ENCODE results near the gene DRAP1.
"Not testable (repeated sequence)": the region's sequence is repeated elsewhere in the genome, so short reads cannot be mapped to it uniquely, and the experiment has no call there.

DRAP1 gene

DNA sequence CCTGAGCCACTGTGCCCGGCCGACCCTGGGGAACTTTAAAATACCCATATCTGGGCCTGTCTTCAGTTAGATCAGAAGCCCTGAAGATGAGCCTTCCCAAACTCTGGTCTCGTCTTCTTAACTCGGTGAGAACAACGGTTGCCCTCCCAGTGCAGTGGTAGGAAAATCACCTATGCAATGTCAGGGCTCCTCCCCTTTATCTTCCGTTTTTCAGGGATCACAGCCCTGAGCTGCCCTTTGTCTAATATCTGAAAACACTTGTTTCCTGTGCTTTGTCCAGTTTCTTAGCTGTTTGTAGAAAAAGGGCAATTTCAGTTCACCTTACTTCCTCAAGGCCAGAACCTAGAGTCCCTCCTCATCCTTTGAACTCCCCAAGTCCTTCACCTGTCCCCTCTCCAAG, 9.4 kb downstream of the DRAP1 start:
- Mint-ChIP-seq H3K27ac (peak overlapping the region; percentile 94), H3K4me3 (peak overlapping the region; percentile 80), H3K27me3 (no peaks in the 10 kb centered on the region), H3K36me3 (no peaks in the 10 kb centered on the region), H3K9me3 (ENCODE audit: low read depth) (no peaks in the 10 kb centered on the region), H3K4me1 (ENCODE audit: low read depth) (peaks cover 41% of the 10 kb centered on the region)

DNA sequence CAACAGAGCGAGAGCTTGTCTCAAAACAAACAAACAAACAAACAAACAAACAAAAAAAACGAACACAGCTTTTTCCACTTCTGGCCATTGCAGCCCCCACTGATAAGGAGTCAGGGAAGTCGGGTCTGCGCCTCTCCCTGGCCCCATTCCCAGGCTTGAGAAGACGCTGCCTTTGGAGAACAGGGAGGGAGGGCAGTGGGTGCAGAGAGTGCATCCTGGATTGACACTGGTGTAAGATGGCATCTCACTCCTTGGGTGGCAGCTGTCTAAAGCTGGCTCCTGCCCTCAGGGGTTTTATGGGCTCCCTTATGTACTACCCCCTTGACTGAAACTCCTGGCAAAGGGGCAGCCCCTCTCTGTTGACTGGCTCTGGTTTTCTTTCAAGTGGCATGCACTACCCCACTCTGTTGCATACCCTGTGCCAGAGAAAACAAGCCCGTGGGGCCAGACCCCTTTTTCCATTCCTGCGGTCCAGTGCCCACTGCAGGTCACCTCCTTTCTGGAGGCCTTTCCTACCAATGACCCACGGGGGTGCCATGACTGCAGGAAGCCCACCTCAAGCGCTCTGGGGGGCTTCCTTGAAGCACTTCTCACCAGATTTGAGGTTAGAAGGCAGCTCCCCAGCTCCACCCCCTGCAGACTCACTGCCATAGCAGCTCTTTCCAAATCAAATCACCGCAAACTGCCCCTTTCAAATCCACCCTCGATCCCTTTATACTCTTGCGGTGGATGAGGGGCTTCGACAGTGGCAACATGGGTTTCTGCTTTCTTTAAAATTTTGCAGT, 12.7 kb downstream of the DRAP1 start:
- Mint-ChIP-seq H3K27ac (peak overlapping the region; percentile 73), H3K9me3 (ENCODE audit: low read depth) (no peaks in the 10 kb centered on the region), H3K4me1 (ENCODE audit: low read depth) (peaks cover 39% of the 10 kb centered on the region), H3K27me3 (no peaks in the 10 kb centered on the region), H3K36me3 (no peaks in the 10 kb centered on the region), H3K4me3 (no peak overlapping the region)

DNA sequence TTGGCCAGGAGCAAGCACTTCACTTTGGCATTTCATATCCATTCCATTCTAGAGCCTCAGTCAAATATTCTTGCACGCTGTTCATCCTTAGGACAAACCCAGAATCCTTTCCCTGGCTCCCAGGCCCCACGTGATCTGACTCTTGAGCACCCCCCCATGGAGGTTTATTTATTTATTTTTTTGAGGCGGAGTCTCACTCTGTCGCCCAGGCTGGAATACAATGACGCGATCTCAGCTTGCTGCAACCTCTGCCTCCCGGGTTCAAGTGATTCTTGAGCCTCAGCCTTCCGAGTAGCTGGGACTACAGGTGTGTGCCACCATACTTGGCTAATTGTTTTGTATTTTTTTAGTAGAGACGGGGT, 13.3 kb downstream of the DRAP1 start:
- Mint-ChIP-seq H3K27ac (no peak overlapping the region), H3K4me1 (ENCODE audit: low read depth) (peaks cover 33% of the 10 kb centered on the region), H3K4me3 (no peak overlapping the region), H3K36me3 (no peaks in the 10 kb centered on the region), H3K9me3 (ENCODE audit: low read depth) (no peaks in the 10 kb centered on the region), H3K27me3 (no peaks in the 10 kb centered on the region)

DNA sequence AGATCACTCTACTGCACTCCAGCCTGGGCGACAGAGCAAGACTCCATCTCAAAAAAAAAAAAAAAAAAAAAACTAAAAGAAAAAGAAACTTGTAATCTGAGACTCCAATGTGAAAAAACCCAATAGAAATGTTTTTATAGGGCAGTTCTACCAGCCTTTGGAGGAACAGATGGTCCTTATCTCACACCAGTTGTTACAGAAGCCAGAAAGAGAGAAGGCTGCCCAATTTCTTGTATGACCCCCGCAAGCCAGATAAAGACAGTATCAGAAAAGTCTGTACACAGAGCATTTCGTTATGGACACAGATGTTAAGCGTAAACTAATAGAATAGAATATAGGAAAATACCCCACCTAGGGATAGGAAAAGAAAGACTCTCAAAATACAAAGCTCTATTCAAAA, 14.8 kb downstream of the DRAP1 start:
- Mint-ChIP-seq H3K27ac (no peak overlapping the region), H3K4me3 (no peak overlapping the region), H3K27me3 (no peaks in the 10 kb centered on the region), H3K36me3 (no peaks in the 10 kb centered on the region), H3K4me1 (ENCODE audit: low read depth) (peaks cover 19% of the 10 kb centered on the region), H3K9me3 (ENCODE audit: low read depth) (no peaks in the 10 kb centered on the region)

DNA sequence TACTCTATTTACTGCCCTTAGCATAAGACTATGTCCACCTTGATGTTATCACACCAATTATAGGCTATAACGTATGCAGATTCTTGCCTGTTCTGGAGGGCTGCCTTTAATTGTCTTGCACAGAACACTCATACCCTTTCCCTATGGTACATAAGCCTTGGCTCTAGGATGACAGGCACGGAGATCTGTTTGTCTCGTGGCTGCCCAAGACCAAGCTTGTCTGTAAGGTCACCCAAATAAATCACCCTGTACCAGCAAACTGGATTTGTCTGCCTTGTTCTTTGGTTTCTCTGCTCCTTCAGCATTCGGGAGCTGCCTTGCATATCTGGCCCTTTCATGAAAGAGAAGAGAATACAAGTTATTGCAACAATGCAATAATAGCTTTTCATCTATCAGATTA, 18.5 kb downstream of the DRAP1 start:
- H3K4me1 Mint-ChIP-seq (ENCODE audit: low read depth): no peaks in the 10 kb centered on the region

DNA sequence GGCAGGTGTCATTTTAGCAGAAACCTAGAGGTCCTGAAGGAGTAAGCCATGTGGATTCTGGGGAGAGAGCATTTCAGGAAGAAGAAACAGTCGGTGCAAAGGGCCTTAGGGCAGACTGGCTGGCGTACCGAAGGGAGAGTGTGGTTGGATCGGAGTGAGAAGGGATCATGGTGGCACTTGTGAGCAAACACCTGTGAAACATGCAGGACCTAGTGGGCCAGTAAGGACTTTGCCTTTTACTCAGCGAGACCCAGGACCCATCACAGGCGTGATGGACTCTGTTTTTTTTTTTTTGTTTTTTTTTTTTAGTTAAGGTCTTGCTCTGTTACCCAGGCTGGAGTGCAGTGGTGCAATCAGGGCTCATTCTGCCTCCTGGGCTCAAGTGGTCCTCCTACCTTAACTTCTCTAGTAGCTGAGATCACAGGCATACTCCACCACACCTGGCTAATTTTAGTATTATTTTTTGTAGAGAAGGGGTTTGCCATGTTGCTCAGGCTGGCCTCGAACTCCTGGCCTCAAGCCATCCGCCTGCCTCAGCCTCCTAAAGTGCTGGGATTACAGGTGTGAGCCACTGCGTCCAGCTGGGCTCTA, 22.6 kb downstream of the DRAP1 start:
- Mint-ChIP-seq H3K27me3 (peaks cover 2% of the 10 kb centered on the region), H3K4me1 (ENCODE audit: low read depth) (no peaks in the 10 kb centered on the region), H3K36me3 (no peaks in the 10 kb centered on the region), H3K4me3 (no peak overlapping the region), H3K27ac (no peak overlapping the region), H3K9me3 (ENCODE audit: low read depth) (no peaks in the 10 kb centered on the region)

More for the DNA sequence above, 18.5 kb downstream of the DRAP1 start:
- no peak overlapping the region for H3K4me3 Mint-ChIP-seq
- no peaks in the 10 kb centered on the region for H3K36me3 Mint-ChIP-seq
- H3K9me3 Mint-ChIP-seq (ENCODE audit: low read depth): no peaks in the 10 kb centered on the region
- peaks cover 2% of the 10 kb centered on the region for H3K27me3 Mint-ChIP-seq
- no peak overlapping the region for H3K27ac Mint-ChIP-seq

DNA sequence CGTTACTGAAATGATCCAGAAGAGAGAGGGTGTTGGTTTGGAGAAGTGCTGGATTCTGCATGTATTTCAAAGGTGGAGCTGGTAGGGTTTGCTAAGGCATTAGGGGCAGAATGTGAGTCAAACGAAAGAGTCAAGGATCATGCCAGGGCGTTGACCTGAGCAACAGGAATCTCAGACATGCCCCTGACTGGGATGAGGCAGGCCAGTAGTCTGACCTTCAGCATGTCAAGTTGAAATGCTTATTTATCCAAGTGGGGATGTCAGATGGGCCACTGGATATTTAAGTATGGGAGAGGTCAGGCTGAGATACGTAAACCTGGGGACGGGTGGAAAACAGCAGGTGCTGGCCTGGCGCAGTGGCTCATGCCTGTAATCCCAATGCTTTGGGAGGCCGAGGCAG, 23.3 kb downstream of the DRAP1 start:
- no peaks in the 10 kb centered on the region for H3K4me1 Mint-ChIP-seq (ENCODE audit: low read depth)
- H3K27ac Mint-ChIP-seq: no peak overlapping the region
- no peaks in the 10 kb centered on the region for H3K9me3 Mint-ChIP-seq (ENCODE audit: low read depth)
- peaks cover 2% of the 10 kb centered on the region for H3K27me3 Mint-ChIP-seq
- no peaks in the 10 kb centered on the region for H3K36me3 Mint-ChIP-seq
- no peak overlapping the region for H3K4me3 Mint-ChIP-seq

DNA sequence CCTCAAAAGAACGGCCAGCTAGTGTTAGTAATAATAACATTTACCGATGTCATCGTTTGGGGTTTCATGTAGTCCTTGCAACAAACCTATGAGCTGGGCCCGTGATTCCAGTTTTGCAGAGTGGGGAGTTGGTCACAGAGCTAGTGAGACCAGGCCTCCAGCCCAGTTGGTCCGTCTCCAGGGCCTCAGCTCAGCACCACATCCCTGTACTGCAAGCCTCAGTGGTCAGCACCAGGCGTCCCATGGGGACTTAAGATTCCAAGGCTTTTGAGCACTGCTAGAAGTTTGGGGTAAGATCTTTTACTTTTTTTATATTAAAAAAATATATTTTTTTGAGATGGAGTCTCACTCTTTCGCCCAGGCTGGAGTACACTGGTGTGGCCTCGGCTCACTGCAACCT, 25.0 kb downstream of the DRAP1 start:
- H3K4me1 Mint-ChIP-seq (ENCODE audit: low read depth): no peaks in the 10 kb centered on the region
- no peak overlapping the region for H3K4me3 Mint-ChIP-seq
- H3K27me3 Mint-ChIP-seq: peaks cover 2% of the 10 kb centered on the region
- no peak overlapping the region for H3K27ac Mint-ChIP-seq
- H3K9me3 Mint-ChIP-seq (ENCODE audit: low read depth): no peaks in the 10 kb centered on the region
- no peaks in the 10 kb centered on the region for H3K36me3 Mint-ChIP-seq

DNA sequence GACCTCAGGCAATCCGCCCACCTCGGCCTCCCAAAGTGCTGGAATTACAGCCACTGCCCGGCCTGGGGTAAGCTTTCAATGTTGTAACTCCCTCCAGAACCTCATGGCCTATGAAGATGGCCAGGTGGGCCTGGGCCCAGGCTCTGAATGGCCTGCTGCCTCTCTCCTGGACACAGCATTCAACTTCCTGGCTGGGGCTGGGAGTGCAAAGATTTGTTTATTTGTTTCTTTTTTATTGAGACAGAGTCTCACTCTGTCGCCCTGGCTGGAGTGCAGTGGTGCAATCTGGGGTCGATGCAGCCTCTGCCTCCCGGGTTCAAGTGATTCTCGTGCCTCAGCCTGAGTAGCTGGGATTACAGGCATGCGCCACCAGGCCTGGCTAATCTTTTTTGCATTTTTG, 25.5 kb downstream of the DRAP1 start:
- no peaks in the 10 kb centered on the region for H3K4me1 Mint-ChIP-seq (ENCODE audit: low read depth)
- H3K27ac Mint-ChIP-seq: no peak overlapping the region
- no peaks in the 10 kb centered on the region for H3K9me3 Mint-ChIP-seq (ENCODE audit: low read depth)

DNA sequence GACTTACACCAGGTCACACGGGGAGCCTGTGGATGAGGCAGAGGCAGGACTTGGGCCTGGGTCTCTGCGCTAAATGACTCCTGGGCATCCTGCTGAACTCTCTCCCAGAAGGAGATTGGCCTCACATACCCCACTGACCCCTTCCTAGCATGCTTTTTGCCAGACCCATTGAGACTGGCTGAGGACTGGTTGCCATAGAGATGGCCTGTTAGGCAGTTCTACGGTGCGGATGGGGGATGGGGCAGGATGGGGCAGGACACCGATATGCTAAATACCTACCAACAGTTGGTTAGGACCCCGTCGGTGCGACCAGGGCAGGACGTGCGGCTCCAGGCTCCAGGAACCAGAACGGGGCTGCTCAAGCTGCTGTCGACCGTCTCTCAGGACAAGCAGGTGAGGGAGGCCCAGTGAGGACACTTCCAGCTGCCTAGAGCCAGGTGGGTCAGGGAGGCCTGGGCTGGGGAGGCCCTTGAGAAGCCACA, 26.2 kb downstream of the DRAP1 start, which contains the start of gene TSGA10IP:
Gene TSGA10IP (plus strand): TSS at position 51 of the 482 bp plus-strand sequence. CDS start 196 bp downstream, at position 247.
- no peak within 1 kb of the TSS for H3K27ac Mint-ChIP-seq
- no peaks in the 10 kb centered on the region for H3K9me3 Mint-ChIP-seq (ENCODE audit: low read depth)
- no peaks in the 10 kb centered on the region for H3K36me3 Mint-ChIP-seq

More for the DNA sequence above, 25.5 kb downstream of the DRAP1 start:
- H3K27me3 Mint-ChIP-seq: peaks cover 2% of the 10 kb centered on the region
- no peak overlapping the region for H3K4me3 Mint-ChIP-seq
- no peaks in the 10 kb centered on the region for H3K36me3 Mint-ChIP-seq

DNA sequence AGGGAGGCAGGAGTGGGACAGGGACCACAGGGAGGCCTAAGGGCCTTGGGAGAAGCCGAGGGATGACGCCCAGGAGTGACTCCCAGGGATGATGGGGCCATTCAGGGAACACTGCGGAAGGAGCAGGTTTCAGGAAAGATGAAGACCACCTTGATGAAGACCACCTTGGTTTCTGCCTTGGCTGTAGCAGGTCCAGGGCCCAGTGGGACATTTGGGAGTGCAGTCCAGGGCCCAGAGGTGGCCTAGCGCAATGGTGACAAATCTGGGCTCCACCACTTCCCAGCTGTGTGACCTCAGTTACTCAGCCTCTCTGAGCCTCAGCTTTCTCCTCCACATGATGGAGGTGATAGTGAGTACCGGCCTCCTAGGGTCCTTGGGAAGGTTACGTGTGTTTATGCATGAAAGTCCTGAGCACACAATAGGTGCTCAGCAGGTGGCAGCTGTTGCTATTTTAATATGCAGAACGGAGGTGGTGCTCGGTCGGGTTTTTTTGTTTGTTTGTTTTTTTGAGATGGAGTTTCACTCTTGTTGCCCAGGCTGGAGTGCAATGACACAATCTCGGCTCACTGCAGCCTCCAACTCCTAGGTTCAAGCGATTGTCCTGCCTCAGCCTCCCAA, 26.8 kb downstream of the DRAP1 start:
- Mint-ChIP-seq H3K27ac (no peak overlapping the region), H3K4me1 (ENCODE audit: low read depth) (no peaks in the 10 kb centered on the region), H3K9me3 (ENCODE audit: low read depth) (no peaks in the 10 kb centered on the region), H3K27me3 (no peaks in the 10 kb centered on the region), H3K4me3 (no peak overlapping the region), H3K36me3 (no peaks in the 10 kb centered on the region)

More for the DNA sequence above, 26.2 kb downstream of the DRAP1 start, which contains the start of gene TSGA10IP:
- H3K27me3 Mint-ChIP-seq: no peaks in the 10 kb centered on the region
- no peak within 1 kb of the TSS for H3K4me3 Mint-ChIP-seq
- H3K4me1 Mint-ChIP-seq (ENCODE audit: low read depth): no peaks in the 10 kb centered on the region

DNA sequence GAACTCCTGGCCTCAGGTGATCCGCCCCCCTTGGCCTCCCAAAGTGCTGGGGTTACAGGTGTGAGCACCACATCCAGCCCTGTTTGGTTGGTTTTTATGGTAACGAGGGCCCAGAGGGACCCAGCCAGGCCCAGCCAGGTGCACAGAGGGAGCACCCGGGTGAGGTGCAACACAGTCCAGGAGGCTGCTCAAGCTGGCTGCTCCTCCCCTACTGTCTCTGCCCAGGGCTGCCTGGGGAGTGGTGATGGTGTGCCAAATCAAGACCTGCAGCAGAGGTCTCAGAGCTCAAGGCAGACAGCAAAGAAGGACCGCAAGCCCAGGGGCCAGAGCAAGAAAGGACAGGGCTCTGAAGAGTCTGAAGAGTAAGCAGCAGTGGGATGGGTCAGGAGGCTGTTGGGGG, 27.4 kb downstream of the DRAP1 start:
- Mint-ChIP-seq H3K27ac (no peak overlapping the region), H3K9me3 (ENCODE audit: low read depth) (no peaks in the 10 kb centered on the region), H3K4me3 (no peak overlapping the region), H3K36me3 (no peaks in the 10 kb centered on the region), H3K27me3 (no peaks in the 10 kb centered on the region), H3K4me1 (ENCODE audit: low read depth) (no peaks in the 10 kb centered on the region)

DNA sequence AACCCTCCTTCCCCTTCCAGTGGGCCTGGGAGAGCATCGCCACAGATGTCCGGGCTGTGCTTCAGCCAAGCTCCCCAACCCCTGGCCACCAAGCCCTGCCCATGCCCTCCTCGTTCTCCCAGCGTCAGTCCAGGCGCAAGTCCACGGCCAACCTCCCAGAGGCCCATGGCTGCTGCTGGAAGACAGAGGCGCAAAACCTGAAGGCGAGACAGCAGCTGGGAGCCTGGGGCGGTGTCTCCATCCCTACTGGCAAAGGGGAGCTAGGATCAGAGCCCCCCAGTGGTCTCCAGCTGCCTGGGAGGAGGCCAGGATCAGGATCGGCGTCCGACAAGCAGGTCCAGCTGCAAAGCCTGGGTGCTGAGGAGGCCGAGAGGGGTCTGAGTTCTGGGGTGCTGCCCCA, 27.9 kb downstream of the DRAP1 start:
- Mint-ChIP-seq H3K27ac (no peak overlapping the region), H3K36me3 (no peaks in the 10 kb centered on the region), H3K9me3 (ENCODE audit: low read depth) (no peaks in the 10 kb centered on the region), H3K27me3 (no peaks in the 10 kb centered on the region), H3K4me1 (ENCODE audit: low read depth) (no peaks in the 10 kb centered on the region), H3K4me3 (no peak overlapping the region)

DNA sequence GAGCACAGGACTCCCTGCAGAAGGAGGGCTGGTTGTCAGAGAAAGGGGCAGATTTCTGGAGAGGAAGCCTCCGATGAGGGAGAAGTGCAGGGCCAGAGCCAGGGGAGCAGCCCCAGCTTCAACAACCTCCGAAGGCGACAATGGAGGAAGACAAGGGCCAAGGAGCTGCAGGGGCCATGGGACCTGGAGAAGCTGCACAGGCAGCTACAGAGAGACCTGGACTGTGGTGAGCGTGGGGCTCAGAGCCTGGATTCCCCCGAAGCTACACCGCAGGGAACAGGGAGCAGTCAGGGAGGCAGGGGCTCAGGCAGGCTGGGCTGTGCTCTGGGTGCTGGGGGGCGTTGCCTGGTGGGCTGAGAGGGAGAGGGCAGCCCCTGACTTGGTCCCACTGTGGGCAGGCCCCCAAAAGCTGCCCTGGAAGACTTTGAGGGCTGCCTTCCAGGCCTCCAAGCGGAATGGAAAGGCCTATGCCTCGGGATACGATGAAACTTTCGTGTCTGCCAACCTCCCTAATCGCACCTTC, 28.4 kb downstream of the DRAP1 start:
- Mint-ChIP-seq H3K4me1 (ENCODE audit: low read depth) (no peaks in the 10 kb centered on the region), H3K27ac (no peak overlapping the region)

DNA sequence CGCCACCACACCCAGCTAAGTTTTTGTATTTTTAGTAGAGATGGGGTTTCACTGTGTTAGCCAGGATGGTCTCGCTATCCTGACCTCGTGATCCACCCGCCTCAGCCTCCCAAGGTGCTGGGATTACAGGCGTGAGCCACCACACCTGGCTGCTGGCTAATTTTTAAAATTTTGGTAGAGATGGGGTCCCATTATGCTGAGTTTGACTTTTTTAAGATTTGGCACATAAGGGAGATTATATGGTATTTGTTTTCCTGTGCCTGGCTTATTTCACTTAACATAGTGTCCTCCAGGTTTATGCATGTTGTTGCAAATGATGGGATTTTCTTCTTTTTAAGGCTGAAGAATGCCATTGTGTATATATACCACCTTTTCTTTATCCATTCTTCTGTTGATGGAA, 31.5 kb downstream of the DRAP1 start:
- H3K4me1 Mint-ChIP-seq (ENCODE audit: low read depth); H3K27ac Mint-ChIP-seq; H3K27me3 Mint-ChIP-seq; H3K36me3 Mint-ChIP-seq; H3K4me3 Mint-ChIP-seq; H3K9me3 Mint-ChIP-seq (ENCODE audit: low read depth): not testable (repeated sequence)

More for the DNA sequence above, 28.4 kb downstream of the DRAP1 start:
- Mint-ChIP-seq H3K27me3 (no peaks in the 10 kb centered on the region), H3K4me3 (no peak overlapping the region), H3K9me3 (ENCODE audit: low read depth) (no peaks in the 10 kb centered on the region), H3K36me3 (no peaks in the 10 kb centered on the region)
